Hepatocyte (in vitro differentiated cells): ENCODE data around the gene FCHSD2. TPM values are rescaled to one million over a fixed set of nuclear protein-coding genes. Genes with fewer than 3 reads are reported as not detected.

Experiments used
- DNase-seq: peaks from one replicate; pipeline ENCODE4 v3.0.0-alpha.2; 2016; ENCODE audit warnings: low spot score
- H2AFZ ChIP-seq: fragments of 200-600 bp; sonication (generic); 2 replicates; pipeline ENCODE4 v1.6.0; 2016; ENCODE audit warnings: antibody characterized with exemption, mild to moderate bottlenecking
- H3K27ac ChIP-seq: fragments of 200-600 bp; sonication (generic); 2 replicates; pipeline ENCODE4 v1.5.1; 2016; ENCODE audit warnings: mild to moderate bottlenecking
- H3K27me3 ChIP-seq: fragments of 200-600 bp; sonication (generic); 2 replicates; pipeline ENCODE4 v1.6.1; 2016
- H3K36me3 ChIP-seq: fragments of 200-600 bp; sonication (generic); replicated peaks from 2 replicates; pipeline ENCODE4 v1.5.1; 2016; ENCODE audit warnings: low read depth; ENCODE audit not compliant: insufficient read depth
- H3K4me1 ChIP-seq: fragments of 200-600 bp; sonication (generic); 2 replicates; pipeline ENCODE4 v1.5.1; 2016; ENCODE audit warnings: mild to moderate bottlenecking, moderate library complexity; ENCODE audit not compliant: insufficient read depth
- H3K4me2 ChIP-seq: fragments of 200-600 bp; sonication (generic); 2 replicates; pipeline ENCODE4 v1.6.0; 2016
- H3K4me3 ChIP-seq: fragments of 200-600 bp; sonication (generic); 2 replicates; pipeline ENCODE4 v1.5.1; 2016; ENCODE audit warnings: mild to moderate bottlenecking
- H3K79me2 ChIP-seq: fragments of 200-600 bp; sonication (generic); 2 replicates; pipeline ENCODE4 v1.6.0; 2017; ENCODE audit warnings: mild to moderate bottlenecking
- H3K9me2 ChIP-seq: fragments of 200-600 bp; sonication (generic); replicated peaks from 2 replicates; pipeline ENCODE4 v1.6.0; 2017; ENCODE audit warnings: mild to moderate bottlenecking; ENCODE audit not compliant: insufficient read depth
- H3K9me3 ChIP-seq: fragments of 200-600 bp; sonication (generic); 2 replicates; pipeline ENCODE4 v1.5.1; 2016; ENCODE audit warnings: low read depth, mild to moderate bottlenecking
- H4K20me1 ChIP-seq: fragments of 200-600 bp; sonication (generic); 2 replicates; pipeline ENCODE4 v1.6.0; 2016; ENCODE audit warnings: mild to moderate bottlenecking; ENCODE audit not compliant: insufficient read depth, poor library complexity, severe bottlenecking
- CTCF ChIP-seq: fragments of 200-600 bp; sonication (generic); IDR thresholded peaks from 2 replicates; pipeline ENCODE4 v1.5.1; 2016; ENCODE audit warnings: antibody characterized with exemption, mild to moderate bottlenecking; ENCODE audit not compliant: poor library complexity
- EZH2 ChIP-seq: fragments of 200-600 bp; sonication (generic); IDR thresholded peaks from 2 replicates; pipeline ENCODE4 v1.6.1; 2016; ENCODE audit warnings: antibody characterized with exemption, mild to moderate bottlenecking, borderline replicate concordance
- EZH2phosphoT487 ChIP-seq: fragments of 200-600 bp; sonication (generic); IDR thresholded peaks from one replicate; pipeline ENCODE4 v1.6.1; 2018; ENCODE audit warnings: antibody characterized with exemption, mild to moderate bottlenecking, low read depth, moderate library complexity; ENCODE audit not compliant: unreplicated experiment, severe bottlenecking
- WGBS: methylation state at CpG from one replicate; pipeline ENCODE4 v1.1.6; 2016; ENCODE audit warnings: low lambda C conversion rate; ENCODE audit errors: missing lambda C conversion rate; 5-methylcytosine and 5-hydroxymethylcytosine counted together
- polyA plus RNA-seq: library from polyadenylated mRNA; unstranded; fragments of >200 nt; fragmentation: Nextera tagmentation; extraction: Ambion mirVana; gene quantifications from 2 replicates; pipeline ENCODE4 v1.2.1, GENCODE V29; 2016
- total RNA-seq: library from RNA; depleted of rRNA; stranded (reverse); fragments of >200 nt; gene quantifications from 2 replicates; pipeline ENCODE4 v1.2.3, GENCODE V29; 2014

FCHSD2 gene
- total and polyA plus RNA-seq, 2 experiments from 2014 or later, result 9.1 to 13.1 TPM

GRCh38 chr11:73141031-73141308, 1.1 kb downstream of the FCHSD2 start:
- H3K9me2 ChIP-seq, result no peaks in the 10 kb centered on the region
- peak; percentile 24 for DNase-seq
- no peaks in the 10 kb centered on the region for H4K20me1 ChIP-seq
- H3K27ac ChIP-seq, result peak overlapping the region; percentile 47
- H3K4me3 ChIP-seq, result peak overlapping the region; percentile 95
- no peaks in the 10 kb centered on the region for H3K9me3 ChIP-seq
- H3K27me3 ChIP-seq, result no peaks in the 10 kb centered on the region
- peaks cover 25% of the 10 kb centered on the region for H3K4me1 ChIP-seq
- H3K36me3 ChIP-seq, result no peaks in the 10 kb centered on the region
- peaks cover 52% of the 10 kb centered on the region for H3K79me2 ChIP-seq
- H3K4me2 ChIP-seq, result peak overlapping the region; percentile 97
- TF ChIP-seq CTCF, result no peak
- TF ChIP-seq EZH2, result no peak
- TF ChIP-seq EZH2phosphoT487, result no peak
- WGBS, result 1% methylated on average over 13 of the region's 17 CpGs
- peak overlapping the region; percentile 94 for H2AFZ ChIP-seq

GRCh38 chr11:73140213-73141030, 1.7 kb downstream of the FCHSD2 start:
- Histone ChIP-seq H3K9me3 (no peaks in the 10 kb centered on the region), H3K36me3 (no peaks in the 10 kb centered on the region), H2AFZ (peak overlapping the region; percentile 94), H3K4me1 (peaks cover 25% of the 10 kb centered on the region), H3K9me2 (no peaks in the 10 kb centered on the region), H4K20me1 (no peaks in the 10 kb centered on the region), H3K27ac (peak overlapping the region; percentile 47), H3K4me2 (peak overlapping the region; percentile 97), H3K4me3 (peak overlapping the region; percentile 95), H3K79me2 (peaks cover 57% of the 10 kb centered on the region), H3K27me3 (no peaks in the 10 kb centered on the region)
- TF ChIP-seq CTCF (no peak), EZH2 (no peak), EZH2phosphoT487 (no peak)
- WGBS, result 14% methylated on average over 26 of the region's 26 CpGs
- DNase-seq, result peak; percentile 32

GRCh38 chr11:73139476-73140198, 2.5 kb downstream of the FCHSD2 start:
- WGBS, result 44% methylated on average over 2 of the region's 2 CpGs
- TF ChIP-seq EZH2, result no peak
- TF ChIP-seq EZH2phosphoT487, result no peak
- no peak for TF ChIP-seq CTCF
- Histone ChIP-seq H3K79me2 (peaks cover 61% of the 10 kb centered on the region), H3K4me1 (peaks cover 25% of the 10 kb centered on the region), H3K9me3 (no peaks in the 10 kb centered on the region), H2AFZ (no peak overlapping the region), H3K4me2 (peak overlapping the region; percentile 97), H3K27ac (peak overlapping the region; percentile 7), H4K20me1 (no peaks in the 10 kb centered on the region), H3K9me2 (no peaks in the 10 kb centered on the region), H3K27me3 (no peaks in the 10 kb centered on the region), H3K4me3 (peak overlapping the region; percentile 95), H3K36me3 (no peaks in the 10 kb centered on the region)
- DNase-seq, result no peak
